AG04449 (cell line): ENCODE data around the gene ROBO2.

Experiments
- CTCF ChIA-PET: fragments of 350-600 bp; formaldehyde crosslinking; extraction: SDS; loops from one replicate; lab custom pipeline; 2021; ENCODE audit warnings: antibody characterized with exemption; lab: Yijun Ruan, JAX
- POLR2A ChIA-PET: fragments of 400-600, 350-600 bp; formaldehyde crosslinking; extraction: SDS; loops from one replicate; lab custom pipeline; 2020; ENCODE audit warnings: antibody characterized with exemption, inconsistent platforms; lab: Yijun Ruan, JAX
- DNase-seq: peaks from one replicate; pipeline ENCODE4 v3.0.0-alpha.2; 2010; ENCODE audit warnings: low read depth, low spot score
- H3K4me3 ChIP-seq: 2 replicates; pipeline ENCODE4 v1.5.1; 2011; ENCODE audit warnings: low read depth, mild to moderate bottlenecking, control low read depth, low read length
- TF ChIP-seq, protein P1 (sequence below): IDR thresholded peaks from one replicate; pipeline ENCODE4 v1.5.1; 2011; ENCODE audit warnings: mild to moderate bottlenecking, moderate library complexity, low read length, control low read depth, inconsistent platforms; ENCODE audit not compliant: insufficient read depth; ENCODE audit errors: missing control alignments

The ROBO2 gene

DNA sequence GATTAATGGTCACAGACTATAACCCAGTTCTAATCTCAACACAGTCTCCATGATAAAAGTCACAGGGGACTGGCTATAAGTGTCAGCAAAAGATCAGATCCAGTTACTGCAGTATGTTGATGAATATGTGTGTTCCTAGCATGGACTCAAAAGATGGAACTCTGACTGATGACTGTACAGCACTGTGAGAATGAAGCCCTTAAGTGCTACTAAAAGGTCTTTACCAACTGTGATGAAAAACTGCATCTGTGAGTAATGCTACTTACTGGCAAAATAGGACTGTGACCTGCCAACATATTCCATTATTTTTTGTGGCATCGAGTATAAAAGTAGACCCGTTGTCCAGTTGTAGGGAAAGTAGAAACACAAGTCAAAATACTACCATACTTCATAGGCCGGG lies 284.2 kb downstream of the ROBO2 start:
- CTCF ChIA-PET: no interaction called here
- POLR2A ChIA-PET: no interaction called here
- H3K4me3 ChIP-seq: no peak overlapping the region
- TF ChIP-seq, protein P1, sequence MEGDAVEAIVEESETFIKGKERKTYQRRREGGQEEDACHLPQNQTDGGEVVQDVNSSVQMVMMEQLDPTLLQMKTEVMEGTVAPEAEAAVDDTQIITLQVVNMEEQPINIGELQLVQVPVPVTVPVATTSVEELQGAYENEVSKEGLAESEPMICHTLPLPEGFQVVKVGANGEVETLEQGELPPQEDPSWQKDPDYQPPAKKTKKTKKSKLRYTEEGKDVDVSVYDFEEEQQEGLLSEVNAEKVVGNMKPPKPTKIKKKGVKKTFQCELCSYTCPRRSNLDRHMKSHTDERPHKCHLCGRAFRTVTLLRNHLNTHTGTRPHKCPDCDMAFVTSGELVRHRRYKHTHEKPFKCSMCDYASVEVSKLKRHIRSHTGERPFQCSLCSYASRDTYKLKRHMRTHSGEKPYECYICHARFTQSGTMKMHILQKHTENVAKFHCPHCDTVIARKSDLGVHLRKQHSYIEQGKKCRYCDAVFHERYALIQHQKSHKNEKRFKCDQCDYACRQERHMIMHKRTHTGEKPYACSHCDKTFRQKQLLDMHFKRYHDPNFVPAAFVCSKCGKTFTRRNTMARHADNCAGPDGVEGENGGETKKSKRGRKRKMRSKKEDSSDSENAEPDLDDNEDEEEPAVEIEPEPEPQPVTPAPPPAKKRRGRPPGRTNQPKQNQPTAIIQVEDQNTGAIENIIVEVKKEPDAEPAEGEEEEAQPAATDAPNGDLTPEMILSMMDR: no peak
- no peak for DNase-seq

DNA sequence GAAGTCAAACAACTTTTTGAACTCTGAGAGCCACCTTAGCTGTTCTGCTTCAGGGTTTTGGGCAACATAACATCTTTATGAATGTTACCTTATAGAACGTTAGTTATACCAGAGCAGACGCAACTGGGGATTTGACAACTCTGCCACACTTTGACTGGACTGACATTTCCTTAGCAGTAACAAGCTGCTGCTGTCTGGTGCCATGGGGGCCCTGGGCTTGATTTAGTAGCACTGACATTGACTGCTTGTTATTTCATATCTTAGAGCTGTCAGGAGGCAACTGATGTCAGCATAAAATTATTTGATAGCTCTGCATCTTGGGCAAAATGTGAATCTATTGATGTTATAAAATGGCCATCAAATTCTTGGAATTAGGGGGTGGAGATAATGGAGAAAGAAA lies 285.4 kb downstream of the ROBO2 start:
- TF ChIP-seq, protein P1: no peak
- CTCF ChIA-PET: no interaction called here
- no peak for DNase-seq
- POLR2A ChIA-PET: no interaction called here
- H3K4me3 ChIP-seq: no peak overlapping the region

DNA sequence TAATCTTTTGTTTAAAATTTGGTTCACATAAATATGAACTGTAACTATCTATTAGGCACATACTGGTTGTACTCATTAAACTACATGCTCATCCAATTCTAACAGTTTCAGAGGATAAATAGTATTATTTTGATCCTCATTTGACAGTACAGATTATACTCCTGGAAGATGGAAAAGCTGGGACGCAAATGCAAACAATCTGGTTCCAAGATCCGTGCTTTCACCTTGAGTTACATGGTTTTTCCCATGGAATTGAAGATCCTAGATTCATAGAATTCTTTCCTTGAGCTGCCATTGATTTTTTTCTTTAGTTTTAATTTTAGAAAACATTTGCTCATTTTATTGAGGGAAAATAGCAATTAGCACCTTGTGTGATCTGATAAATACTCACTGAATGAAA lies 285.8 kb downstream of the ROBO2 start:
- ChIA-PET POLR2A (no interaction called here), CTCF (no interaction called here)
- no peak overlapping the region for H3K4me3 ChIP-seq
- no peak for DNase-seq
- TF ChIP-seq, protein P1: no peak

DNA sequence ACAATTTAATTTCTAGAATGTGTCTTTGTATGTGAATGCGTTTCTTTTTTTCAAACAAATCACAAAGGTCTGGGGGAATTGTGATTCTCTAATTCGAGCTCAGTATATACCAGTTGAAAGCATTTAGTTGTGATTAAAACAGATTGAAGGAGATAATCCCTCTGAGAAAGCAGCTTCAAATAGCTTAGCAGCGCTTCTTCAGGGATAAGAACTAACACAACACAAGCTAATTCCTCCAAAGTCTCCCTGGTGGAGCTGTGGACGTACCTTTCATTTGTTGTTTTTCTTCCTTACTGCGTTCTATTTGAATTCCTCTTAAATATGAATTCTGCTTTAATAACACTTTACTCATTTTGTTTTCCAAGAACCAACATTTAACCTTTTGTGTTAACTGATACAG lies 286.7 kb downstream of the ROBO2 start:
- POLR2A ChIA-PET: no interaction called here
- TF ChIP-seq, protein P1: no peak
- CTCF ChIA-PET: no interaction called here
- no peak for DNase-seq
- H3K4me3 ChIP-seq: no peak overlapping the region

DNA sequence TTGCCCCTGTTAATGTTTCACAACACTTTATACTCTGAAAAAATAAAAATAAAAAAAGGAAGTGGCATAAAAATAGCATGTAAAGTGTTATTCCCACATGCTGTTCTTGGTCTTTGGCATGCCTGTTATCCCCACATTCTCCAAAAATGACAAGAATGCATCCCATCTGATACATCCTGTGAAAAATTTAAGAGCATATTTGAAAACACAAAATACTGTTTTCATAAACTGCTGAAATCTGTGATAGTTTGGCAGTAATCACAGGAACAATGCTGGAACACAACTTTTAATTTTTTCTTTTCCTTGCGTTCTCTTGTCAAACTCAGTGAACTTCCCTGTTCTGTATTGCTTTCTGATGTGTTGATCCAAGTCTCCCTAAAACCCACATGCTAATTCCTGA lies 288.8 kb downstream of the ROBO2 start:
- no peak overlapping the region for H3K4me3 ChIP-seq
- POLR2A ChIA-PET: no interaction called here
- CTCF ChIA-PET: interaction anchor here (2.3 kb wide), 1 partner anchor 8 kb away, joined by 8 read pairs; no protein-coding TSS in a partner anchor
- no peak for DNase-seq
- TF ChIP-seq, protein P1: no peak

DNA sequence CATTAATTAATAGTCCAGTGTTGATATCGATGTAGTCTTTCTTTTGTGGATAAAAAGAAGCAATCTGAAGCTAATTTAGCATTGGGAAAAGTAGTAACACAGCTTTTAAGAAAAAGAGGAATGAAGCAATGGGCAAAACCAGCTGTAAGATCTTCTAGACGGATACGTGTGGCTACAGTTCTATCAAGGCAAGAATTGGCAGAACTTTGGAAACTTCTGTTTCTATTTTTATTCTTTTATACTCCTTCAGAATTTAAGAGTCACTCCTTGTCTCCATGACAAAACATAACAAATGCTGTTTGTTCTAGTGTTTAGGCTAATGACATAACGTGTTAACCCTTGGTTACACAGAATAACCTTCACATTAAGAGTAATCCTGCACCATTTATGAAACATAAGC lies 289.2 kb downstream of the ROBO2 start:
- ChIA-PET CTCF (interaction anchor here (2.3 kb wide), 1 partner anchor 8 kb away, joined by 8 read pairs; no protein-coding TSS in a partner anchor), POLR2A (no interaction called here)
- DNase-seq: no peak
- no peak overlapping the region for H3K4me3 ChIP-seq
- TF ChIP-seq, protein P1: no peak
